Endometrial microvascular endothelial cells (primary cell): ENCODE measurements around the gene XXYLT1. TPM values are rescaled to one million over a fixed set of nuclear protein-coding genes. Genes with fewer than 3 reads are reported as not detected.

Source experiments
- in situ Hi-C: cut with HindIII; loops from 2 replicates; pipeline ENCODE4 v1.10.0; 2017; ENCODE audit warnings: low sequenced_read_pairs, low pct_unique_long_range_greater_than_20kb; ENCODE audit errors: inconsistent ontology term
- total RNA-seq: library from RNA; depleted of rRNA; stranded (reverse); fragments of >200 nt; gene quantifications from one replicate; pipeline ENCODE4 v1.2.3, GENCODE V29; 2015; ENCODE audit errors: inconsistent ontology term

Gene XXYLT1
- total RNA-seq, 1 donor from 2014 or later, result 63.7 TPM

GRCh38 chr3:195181113-195181498 lies 89.9 kb downstream of the XXYLT1 start:
- in situ Hi-C loops, result no loop called here

GRCh38 chr3:195180490-195181112 lies 90.4 kb downstream of the XXYLT1 start:
- in situ Hi-C loops, result no loop called here

GRCh38 chr3:195179776-195180489 lies 91.0 kb downstream of the XXYLT1 start:
- in situ Hi-C loops, result no loop called here

GRCh38 chr3:195178124-195178910 lies 92.6 kb downstream of the XXYLT1 start:
- in situ Hi-C loops, result no loop called here

GRCh38 chr3:195177422-195178123 lies 93.4 kb downstream of the XXYLT1 start:
- in situ Hi-C loops, result no loop called here

GRCh38 chr3:195176776-195177175 lies 94.2 kb downstream of the XXYLT1 start:
- in situ Hi-C loops, result no loop called here

GRCh38 chr3:195175476-195176337 lies 95.3 kb downstream of the XXYLT1 start:
- in situ Hi-C loops, result no loop called here

GRCh38 chr3:195175076-195175475 lies 95.9 kb downstream of the XXYLT1 start:
- in situ Hi-C loops, result no loop called here

GRCh38 chr3:195173657-195174056 lies 97.3 kb downstream of the XXYLT1 start:
- in situ Hi-C loops, result no loop called here

GRCh38 chr3:195172896-195173295 lies 98.1 kb downstream of the XXYLT1 start:
- in situ Hi-C loops, result no loop called here

GRCh38 chr3:195172039-195172684 lies 98.8 kb downstream of the XXYLT1 start:
- in situ Hi-C loops, result no loop called here

- in situ Hi-C loops, result no loop called here
These were observed 99.7 kb downstream of the XXYLT1 start for GRCh38 chr3:195171093-195171873.

- in situ Hi-C loops, result no loop called here
These were observed 100.5 kb downstream of the XXYLT1 start for GRCh38 chr3:195170496-195170895.

- in situ Hi-C loops, result no loop called here
These were observed 101.8 kb downstream of the XXYLT1 start for GRCh38 chr3:195169011-195169649.

- in situ Hi-C loops, result no loop called here
These were observed 102.8 kb downstream of the XXYLT1 start for GRCh38 chr3:195168009-195168762.

GRCh38 chr3:195165790-195166189 lies 105.2 kb downstream of the XXYLT1 start:
- in situ Hi-C loops, result no loop called here
